Measurements from ENCODE around the gene MROH2B. TPM values are rescaled to one million over a fixed set of nuclear protein-coding genes. Genes with fewer than 3 reads are reported as not detected.

Gene MROH2B
- total and polyA plus RNA-seq, 10 donors: not detected

GRCh38 chr5:41112486-41113455, 41.6 kb upstream of the MROH2B start:
- H3K4me1 ChIP-seq: no peaks in the 10 kb centered on the region
- no peak for DNase-seq
- H3K27ac ChIP-seq: no peak overlapping the region
- no peaks in the 10 kb centered on the region for H3K27me3 ChIP-seq (replicated peaks in 1 of 7)
- TF ChIP-seq POLR2A (IDR thresholded peaks at IDR 0.05): no peak
- TF ChIP-seq CTCF (IDR thresholded peaks at IDR 0.05 in 8 of 11, conservative IDR thresholded peaks at IDR 0.05 in 3 of 11): no peak
- no peak for TF ChIP-seq POLR2AphosphoS5 (IDR thresholded peaks at IDR 0.05)
- H3K36me3 ChIP-seq: no peaks in the 10 kb centered on the region
- no peaks in the 10 kb centered on the region for H3K9me3 ChIP-seq
- WGBS, 5 donors: 77 to 92% (median 84%) methylated on average over 2 of the region's 2 CpGs
- intact Hi-C loops (cut with DNase I; ENCODE audit: low total_unique reads): no loop called here
- no peak overlapping the region for H3K4me3 ChIP-seq

- TF ChIP-seq POLR2A (IDR thresholded peaks at IDR 0.05): no peak
- TF ChIP-seq CTCF (IDR thresholded peaks at IDR 0.05 in 8 of 11, conservative IDR thresholded peaks at IDR 0.05 in 3 of 11): no peak
- TF ChIP-seq POLR2AphosphoS5 (IDR thresholded peaks at IDR 0.05): no peak
- Histone ChIP-seq H3K36me3 (no peaks in the 10 kb centered on the region), H3K4me3 (no peak overlapping the region), H3K4me1 (no peaks in the 10 kb centered on the region), H3K9me3 (no peaks in the 10 kb centered on the region), H3K27ac (no peak overlapping the region), H3K27me3 (replicated peaks in 1 of 7) (no peaks in the 10 kb centered on the region)
- no peak for DNase-seq
- intact Hi-C loops (cut with DNase I; ENCODE audit: low total_unique reads): no loop called here
These were observed 38.0 kb upstream of the MROH2B start for GRCh38 chr5:41109186-41109585.

- Histone ChIP-seq H3K27ac (no peak overlapping the region), H3K27me3 (replicated peaks in 1 of 7) (no peaks in the 10 kb centered on the region), H3K4me1 (no peaks in the 10 kb centered on the region), H3K36me3 (no peaks in the 10 kb centered on the region), H3K9me3 (no peaks in the 10 kb centered on the region), H3K4me3 (no peak overlapping the region)
- no peak for DNase-seq
- TF ChIP-seq CTCF (IDR thresholded peaks at IDR 0.05 in 8 of 11, conservative IDR thresholded peaks at IDR 0.05 in 3 of 11): no peak
- no peak for TF ChIP-seq POLR2A (IDR thresholded peaks at IDR 0.05)
- no peak for TF ChIP-seq POLR2AphosphoS5 (IDR thresholded peaks at IDR 0.05)
- intact Hi-C loops (cut with DNase I; ENCODE audit: low total_unique reads): no loop called here
These were observed 31.2 kb upstream of the MROH2B start for GRCh38 chr5:41102341-41102740.

GRCh38 chr5:41097642-41098041, 26.5 kb upstream of the MROH2B start:
- H3K4me1 ChIP-seq: no peaks in the 10 kb centered on the region
- intact Hi-C loops (cut with DNase I; ENCODE audit: low total_unique reads): no loop called here
- H3K36me3 ChIP-seq: no peaks in the 10 kb centered on the region
- no peak overlapping the region for H3K4me3 ChIP-seq
- no peak for TF ChIP-seq CTCF (IDR thresholded peaks at IDR 0.05 in 8 of 11, conservative IDR thresholded peaks at IDR 0.05 in 3 of 11)
- TF ChIP-seq POLR2A (IDR thresholded peaks at IDR 0.05): no peak
- TF ChIP-seq POLR2AphosphoS5 (IDR thresholded peaks at IDR 0.05): no peak
- H3K9me3 ChIP-seq: peaks cover 0 to 1% (median 0%) of the 10 kb centered on the region in 8 donors
- no peak overlapping the region for H3K27ac ChIP-seq
- 39 to 69% (median 57%) methylated on average over 2 of the region's 2 CpGs for WGBS, 5 donors
- no peaks in the 10 kb centered on the region for H3K27me3 ChIP-seq (replicated peaks in 1 of 7)
- DNase-seq: no peak

All from spleen (tissue), 11 donors.